ENCODE data around the gene OR10V1.

DNA sequence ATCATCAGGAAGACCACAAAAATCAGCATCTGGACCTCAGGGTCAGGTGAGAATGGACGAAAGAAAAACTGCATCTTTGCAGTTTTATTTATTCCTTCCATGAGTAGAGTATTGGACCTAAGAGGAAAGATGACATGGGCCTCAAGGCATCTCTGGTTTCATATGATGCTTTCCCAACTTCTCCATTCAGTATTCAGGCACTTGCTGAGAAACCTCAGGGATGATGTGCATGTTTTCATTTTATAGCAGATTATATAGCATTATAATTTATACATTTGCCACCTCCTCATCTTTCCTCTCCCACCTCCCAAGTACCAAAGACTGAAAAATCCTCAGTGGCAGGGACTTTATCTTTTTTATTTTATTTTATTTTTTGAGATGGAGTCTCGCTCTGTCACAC, at the start of gene OR10V1:
- TF ChIP-seq ZFP1 (CRISPR knock-in tag; IDR thresholded peaks at IDR 0.05) (no peak), CREB1 (IDR thresholded peaks at IDR 0.05) (no peak), CREB1 (CRISPR knock-in tag; IDR thresholded peaks at IDR 0.05) (no peak), RAD21 (CRISPR knock-in tag; conservative IDR thresholded peaks at IDR 0.05 in 1 of 2, IDR thresholded peaks at IDR 0.05 in 1 of 2) (no peak), TRIM28 (IDR thresholded peaks at IDR 0.05) (no peak), HMGXB4 (CRISPR knock-in tag; IDR thresholded peaks at IDR 0.05) (no peak), CCAR2 (IDR thresholded peaks at IDR 0.05; ENCODE audit: low read depth, low read length) (no peak), CTCF (IDR thresholded peaks at IDR 0.05 in 2 of 3, conservative IDR thresholded peaks at IDR 0.05 in 1 of 3; ENCODE audit: insufficient read depth in 2 of 3, low read depth in 1 of 3, low read length in 3 of 3) (no peak), FOXK2 (conservative IDR thresholded peaks at IDR 0.05 in 1 of 2, IDR thresholded peaks at IDR 0.05 in 1 of 2; ENCODE audit: low read depth in 2 of 2) (no peak)
- TF ChIP-seq, protein P1, sequence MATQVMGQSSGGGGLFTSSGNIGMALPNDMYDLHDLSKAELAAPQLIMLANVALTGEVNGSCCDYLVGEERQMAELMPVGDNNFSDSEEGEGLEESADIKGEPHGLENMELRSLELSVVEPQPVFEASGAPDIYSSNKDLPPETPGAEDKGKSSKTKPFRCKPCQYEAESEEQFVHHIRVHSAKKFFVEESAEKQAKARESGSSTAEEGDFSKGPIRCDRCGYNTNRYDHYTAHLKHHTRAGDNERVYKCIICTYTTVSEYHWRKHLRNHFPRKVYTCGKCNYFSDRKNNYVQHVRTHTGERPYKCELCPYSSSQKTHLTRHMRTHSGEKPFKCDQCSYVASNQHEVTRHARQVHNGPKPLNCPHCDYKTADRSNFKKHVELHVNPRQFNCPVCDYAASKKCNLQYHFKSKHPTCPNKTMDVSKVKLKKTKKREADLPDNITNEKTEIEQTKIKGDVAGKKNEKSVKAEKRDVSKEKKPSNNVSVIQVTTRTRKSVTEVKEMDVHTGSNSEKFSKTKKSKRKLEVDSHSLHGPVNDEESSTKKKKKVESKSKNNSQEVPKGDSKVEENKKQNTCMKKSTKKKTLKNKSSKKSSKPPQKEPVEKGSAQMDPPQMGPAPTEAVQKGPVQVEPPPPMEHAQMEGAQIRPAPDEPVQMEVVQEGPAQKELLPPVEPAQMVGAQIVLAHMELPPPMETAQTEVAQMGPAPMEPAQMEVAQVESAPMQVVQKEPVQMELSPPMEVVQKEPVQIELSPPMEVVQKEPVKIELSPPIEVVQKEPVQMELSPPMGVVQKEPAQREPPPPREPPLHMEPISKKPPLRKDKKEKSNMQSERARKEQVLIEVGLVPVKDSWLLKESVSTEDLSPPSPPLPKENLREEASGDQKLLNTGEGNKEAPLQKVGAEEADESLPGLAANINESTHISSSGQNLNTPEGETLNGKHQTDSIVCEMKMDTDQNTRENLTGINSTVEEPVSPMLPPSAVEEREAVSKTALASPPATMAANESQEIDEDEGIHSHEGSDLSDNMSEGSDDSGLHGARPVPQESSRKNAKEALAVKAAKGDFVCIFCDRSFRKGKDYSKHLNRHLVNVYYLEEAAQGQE (IDR thresholded peaks at IDR 0.05; ENCODE audit: borderline replicate concordance), result no peak
- TF ChIP-seq, protein P1 (CRISPR knock-in tag; IDR thresholded peaks at IDR 0.05; ENCODE audit: low read depth), result no peak
